Tibial nerve (tissue), 4 donors: Measurements from ENCODE around the gene MAMSTR.
"Not testable (repeated sequence)": the region's sequence is repeated elsewhere in the genome, so short reads cannot be mapped to it uniquely, and the experiment has no call there.

Experiments used
- EP300 ChIP-seq, 2 donors: sonication (generic); formaldehyde crosslinking; IDR thresholded peaks; one replicate each; pipeline ENCODE4 v1.6.1; 2017; ENCODE audit warnings: antibody characterized with exemption in 2 of 2, mild to moderate bottlenecking in 1 of 2
- POLR2A ChIP-seq, 2 donors: fragments of 450-650 bp; IDR thresholded peaks; one replicate each; pipeline ENCODE4 v1.6.1; 2017; ENCODE audit warnings: antibody characterized with exemption in 2 of 2, mild to moderate bottlenecking in 2 of 2, moderate library complexity in 2 of 2
- TF ChIP-seq, protein P1 (sequence below), 5 experiments: fragments of 200-600 bp in 3 of 5; fragments of 450-650 bp in 2 of 5; sonication (generic) in 3 of 5; IDR thresholded peaks; one replicate each; pipeline ENCODE4 v1.5.1; 2016 to 2019; ENCODE audit warnings: antibody characterized with exemption in 5 of 5, mild to moderate bottlenecking in 3 of 5, moderate library complexity in 2 of 5

DNA sequence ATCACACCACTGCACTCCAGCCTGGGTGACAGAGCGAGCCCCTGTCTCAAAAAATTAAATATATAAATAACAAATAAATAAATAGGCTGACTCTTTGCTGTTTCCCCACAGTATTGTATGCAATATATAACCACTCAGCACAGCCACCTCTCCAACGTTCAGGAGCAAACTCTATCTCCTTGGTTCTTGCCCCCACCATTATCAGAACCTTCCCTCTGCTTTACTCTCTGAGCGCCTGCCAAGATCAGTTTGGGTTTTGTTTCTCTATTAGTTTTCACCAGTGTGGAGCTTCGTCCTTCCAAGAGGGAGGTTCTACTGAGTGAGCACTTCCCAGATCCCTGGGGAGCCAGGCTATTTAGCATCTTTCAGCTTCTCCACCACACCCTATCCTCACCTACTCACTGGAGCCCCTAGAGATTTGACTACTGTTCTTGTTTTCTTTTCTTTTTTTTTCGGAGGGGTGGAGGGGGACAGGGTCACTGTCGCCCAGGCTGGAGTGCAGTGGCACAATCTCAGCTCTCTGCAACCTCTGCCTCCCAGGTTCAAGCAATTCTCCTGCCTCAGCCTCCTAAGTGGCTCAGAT, 48.7 kb upstream of the MAMSTR start:
- TF ChIP-seq, protein P1, sequence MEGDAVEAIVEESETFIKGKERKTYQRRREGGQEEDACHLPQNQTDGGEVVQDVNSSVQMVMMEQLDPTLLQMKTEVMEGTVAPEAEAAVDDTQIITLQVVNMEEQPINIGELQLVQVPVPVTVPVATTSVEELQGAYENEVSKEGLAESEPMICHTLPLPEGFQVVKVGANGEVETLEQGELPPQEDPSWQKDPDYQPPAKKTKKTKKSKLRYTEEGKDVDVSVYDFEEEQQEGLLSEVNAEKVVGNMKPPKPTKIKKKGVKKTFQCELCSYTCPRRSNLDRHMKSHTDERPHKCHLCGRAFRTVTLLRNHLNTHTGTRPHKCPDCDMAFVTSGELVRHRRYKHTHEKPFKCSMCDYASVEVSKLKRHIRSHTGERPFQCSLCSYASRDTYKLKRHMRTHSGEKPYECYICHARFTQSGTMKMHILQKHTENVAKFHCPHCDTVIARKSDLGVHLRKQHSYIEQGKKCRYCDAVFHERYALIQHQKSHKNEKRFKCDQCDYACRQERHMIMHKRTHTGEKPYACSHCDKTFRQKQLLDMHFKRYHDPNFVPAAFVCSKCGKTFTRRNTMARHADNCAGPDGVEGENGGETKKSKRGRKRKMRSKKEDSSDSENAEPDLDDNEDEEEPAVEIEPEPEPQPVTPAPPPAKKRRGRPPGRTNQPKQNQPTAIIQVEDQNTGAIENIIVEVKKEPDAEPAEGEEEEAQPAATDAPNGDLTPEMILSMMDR (IDR thresholded peaks at IDR 0.05): not testable (repeated sequence)
- not testable (repeated sequence) for TF ChIP-seq EP300, POLR2A (IDR thresholded peaks at IDR 0.05)
